Right atrium auricular region (tissue), 2 donors: Measurements from ENCODE around the gene TOP3B. TPM values are rescaled to one million over a fixed set of nuclear protein-coding genes. Genes with fewer than 3 reads are reported as not detected.

ENCODE experiments used
- DNase-seq: peaks from one replicate; pipeline ENCODE4 v3.0.0-alpha.2; 2019; ENCODE audit warnings: low spot score
- H3K27ac ChIP-seq, 2 donors: fragments of 200-600 bp; sonication (generic); 1 replicate in 1 of 2; 2 replicates in 1 of 2; pipeline ENCODE4 v1.5.1; 2016 to 2019
- H3K27me3 ChIP-seq, 2 donors: fragments of 200-600 bp; sonication (generic); one replicate each; pipeline versions ENCODE4 v1.5.1 to v1.6.0; 2017 to 2019
- H3K36me3 ChIP-seq: fragments of 200-600 bp; sonication (generic); one replicate; pipeline ENCODE4 v1.5.1; 2016
- H3K4me1 ChIP-seq, 2 donors: fragments of 200-600 bp; sonication (generic); one replicate each; pipeline versions ENCODE4 v1.5.1 to v1.6.0; 2017 to 2019
- H3K4me3 ChIP-seq, 2 donors: fragments of 200-600 bp; sonication (generic); 1 replicate in 1 of 2; 2 replicates in 1 of 2; pipeline ENCODE4 v1.5.1; 2017 to 2019; ENCODE audit warnings: mild to moderate bottlenecking in 1 of 2, moderate library complexity in 1 of 2
- H3K9me3 ChIP-seq, 2 donors: fragments of 200-600 bp; sonication (generic); one replicate each; pipeline ENCODE4 v1.5.1; 2019
- total RNA-seq, 2 donors: library from RNA; depleted of rRNA; stranded (reverse); fragments of >200 nt; gene quantifications; one replicate each; pipeline ENCODE4 v1.1.0, GENCODE V29; 2016
- TF ChIP-seq, protein P1 (sequence below), 2 donors: fragments of 200-600 bp; sonication (generic); IDR thresholded peaks; one replicate each; pipeline ENCODE4 v1.5.1; 2019; ENCODE audit warnings: antibody characterized with exemption in 2 of 2

Gene TOP3B
- total RNA-seq, 2 donors from 2014 or later = 11.5 to 12.3 TPM

DNA sequence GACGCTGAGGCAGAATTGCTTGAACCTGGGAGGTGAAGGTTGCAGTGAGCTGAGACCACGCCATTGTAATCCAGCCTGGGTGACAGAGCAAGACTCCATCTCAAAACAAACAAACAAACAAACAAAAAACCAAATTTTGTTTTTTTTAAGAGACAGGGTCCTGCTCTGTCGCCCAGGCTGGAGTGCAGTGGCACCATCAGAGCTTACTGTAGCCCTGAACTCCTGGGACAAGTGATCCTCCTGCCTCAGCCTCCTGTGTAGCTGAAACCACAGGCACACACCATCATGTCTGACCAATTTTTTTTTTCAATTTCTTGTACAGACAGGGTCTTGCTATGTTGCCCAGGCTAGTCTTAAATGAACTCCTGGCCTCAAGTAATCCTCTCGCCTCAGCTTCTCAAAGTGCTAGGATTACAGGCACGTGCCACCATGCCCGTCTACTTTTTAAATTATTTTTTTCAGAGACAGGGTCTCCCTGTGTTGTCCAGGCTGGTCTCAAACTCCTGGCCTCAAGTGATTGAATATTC lies 16.8 kb downstream of the TOP3B start:
- Histone ChIP-seq H3K27me3 (no peaks in the 10 kb centered on the region), H3K9me3 (no peaks in the 10 kb centered on the region), H3K36me3 (peaks cover 88% of the 10 kb centered on the region), H3K4me3 (no peak overlapping the region), H3K4me1 (no peaks in the 10 kb centered on the region), H3K27ac (no peak overlapping the region)
- TF ChIP-seq, protein P1, sequence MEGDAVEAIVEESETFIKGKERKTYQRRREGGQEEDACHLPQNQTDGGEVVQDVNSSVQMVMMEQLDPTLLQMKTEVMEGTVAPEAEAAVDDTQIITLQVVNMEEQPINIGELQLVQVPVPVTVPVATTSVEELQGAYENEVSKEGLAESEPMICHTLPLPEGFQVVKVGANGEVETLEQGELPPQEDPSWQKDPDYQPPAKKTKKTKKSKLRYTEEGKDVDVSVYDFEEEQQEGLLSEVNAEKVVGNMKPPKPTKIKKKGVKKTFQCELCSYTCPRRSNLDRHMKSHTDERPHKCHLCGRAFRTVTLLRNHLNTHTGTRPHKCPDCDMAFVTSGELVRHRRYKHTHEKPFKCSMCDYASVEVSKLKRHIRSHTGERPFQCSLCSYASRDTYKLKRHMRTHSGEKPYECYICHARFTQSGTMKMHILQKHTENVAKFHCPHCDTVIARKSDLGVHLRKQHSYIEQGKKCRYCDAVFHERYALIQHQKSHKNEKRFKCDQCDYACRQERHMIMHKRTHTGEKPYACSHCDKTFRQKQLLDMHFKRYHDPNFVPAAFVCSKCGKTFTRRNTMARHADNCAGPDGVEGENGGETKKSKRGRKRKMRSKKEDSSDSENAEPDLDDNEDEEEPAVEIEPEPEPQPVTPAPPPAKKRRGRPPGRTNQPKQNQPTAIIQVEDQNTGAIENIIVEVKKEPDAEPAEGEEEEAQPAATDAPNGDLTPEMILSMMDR (IDR thresholded peaks at IDR 0.05) = no peak
- DNase-seq = no peak

DNA sequence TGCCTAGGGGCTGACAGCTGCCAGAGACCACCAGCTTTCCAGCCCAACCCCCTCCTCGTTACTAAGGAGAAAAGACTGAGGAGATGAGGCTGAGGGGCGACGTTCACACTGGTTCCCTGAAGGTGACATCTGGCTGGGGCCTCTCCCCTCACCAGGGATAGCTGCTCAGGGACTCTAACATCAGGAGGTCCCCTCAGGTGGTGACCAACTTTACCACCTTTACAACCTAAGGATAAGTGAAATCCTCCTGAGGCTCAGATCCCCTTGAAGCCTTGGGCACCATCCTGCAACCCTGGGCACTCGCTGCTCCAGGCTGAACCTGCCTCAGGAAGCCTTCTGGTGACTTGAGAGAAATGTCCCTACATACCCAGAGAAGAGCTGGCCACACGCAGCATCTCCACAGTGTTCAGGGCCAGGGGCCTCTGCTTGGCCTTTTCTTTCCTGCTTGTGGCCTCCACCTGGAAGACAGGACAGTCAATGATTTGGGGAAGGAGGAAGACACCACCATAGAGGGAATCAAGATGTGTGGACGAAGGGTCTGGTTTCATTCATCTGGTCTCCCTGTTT lies 17.6 kb downstream of the TOP3B start:
- TF ChIP-seq, protein P1 (IDR thresholded peaks at IDR 0.05) = no peak
- H3K4me1 ChIP-seq = no peaks in the 10 kb centered on the region
- DNase-seq = no peak
- H3K36me3 ChIP-seq = peaks cover 83% of the 10 kb centered on the region
- H3K4me3 ChIP-seq = no peak overlapping the region
- H3K9me3 ChIP-seq = no peaks in the 10 kb centered on the region
- no peak overlapping the region for H3K27ac ChIP-seq
- H3K27me3 ChIP-seq = no peaks in the 10 kb centered on the region

DNA sequence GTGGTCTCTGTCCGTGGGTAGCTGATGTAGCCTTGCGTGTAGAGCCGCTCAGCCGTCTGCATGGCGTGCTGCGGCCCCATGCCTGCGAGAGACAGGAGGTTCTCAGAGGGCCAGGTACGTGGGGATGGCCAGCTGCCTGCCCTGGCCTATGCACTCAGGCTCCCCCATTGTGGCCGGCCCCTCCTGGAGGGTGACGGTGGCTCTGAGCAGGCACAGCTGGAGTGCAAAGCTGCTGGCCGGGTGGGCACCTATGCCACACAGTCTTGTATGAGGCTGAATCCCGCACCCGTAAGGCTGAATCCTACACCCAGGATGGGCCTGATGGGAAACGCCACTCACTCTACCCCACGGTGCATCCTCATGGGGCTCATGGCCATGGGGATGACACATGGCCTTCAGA lies 18.4 kb downstream of the TOP3B start:
- H3K4me3 ChIP-seq = no peak overlapping the region
- no peak for DNase-seq
- no peaks in the 10 kb centered on the region for H3K27me3 ChIP-seq
- TF ChIP-seq, protein P1 (IDR thresholded peaks at IDR 0.05) = no peak
- H3K27ac ChIP-seq = no peak overlapping the region
- peaks cover 78% of the 10 kb centered on the region for H3K36me3 ChIP-seq
- no peaks in the 10 kb centered on the region for H3K4me1 ChIP-seq
- no peaks in the 10 kb centered on the region for H3K9me3 ChIP-seq

DNA sequence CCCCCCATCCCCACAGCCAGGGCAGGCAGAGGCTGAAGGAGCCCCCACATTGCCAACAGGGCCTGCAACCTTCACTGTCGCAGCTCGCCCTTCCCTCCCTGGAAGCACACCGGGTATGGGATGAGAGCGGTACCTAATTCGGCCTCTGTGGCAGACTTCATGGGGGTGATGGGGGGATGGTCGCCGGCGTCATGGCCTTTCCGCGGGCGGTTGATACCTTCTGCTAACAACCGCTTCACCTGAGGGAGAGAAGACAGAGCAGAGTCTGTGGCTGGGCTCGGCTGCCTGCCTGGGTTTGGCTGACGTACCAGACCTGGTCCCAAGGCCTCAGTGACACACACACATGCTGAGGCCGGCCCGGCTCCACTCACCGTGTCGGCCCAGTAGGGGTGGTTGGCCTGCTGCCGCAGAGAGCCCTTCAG lies 18.8 kb downstream of the TOP3B start:
- Histone ChIP-seq H3K36me3 (peaks cover 78% of the 10 kb centered on the region), H3K9me3 (no peaks in the 10 kb centered on the region)

DNA sequence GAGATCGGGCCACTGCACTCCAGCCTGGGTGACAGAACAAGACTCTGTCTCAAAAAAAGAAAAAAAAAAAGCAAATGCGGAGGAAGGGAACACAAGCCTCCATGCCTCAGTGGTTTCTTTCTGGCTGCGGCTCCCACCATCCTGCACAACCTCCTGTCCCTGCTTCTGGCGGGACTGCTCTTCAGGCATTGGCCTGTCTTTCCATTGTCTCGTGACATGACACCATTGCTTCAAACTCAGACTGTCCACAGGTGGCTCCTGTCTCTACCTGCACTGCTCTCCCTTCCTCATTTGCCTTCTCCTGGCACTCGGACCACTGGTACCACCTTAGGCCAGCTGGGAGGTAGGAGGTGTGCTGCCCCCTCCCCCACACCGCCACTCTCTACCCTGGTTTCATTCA lies 19.3 kb downstream of the TOP3B start:
- Histone ChIP-seq H3K27ac (no peak overlapping the region), H3K4me3 (no peak overlapping the region), H3K4me1 (no peaks in the 10 kb centered on the region), H3K9me3 (no peaks in the 10 kb centered on the region), H3K27me3 (no peaks in the 10 kb centered on the region), H3K36me3 (peaks cover 78% of the 10 kb centered on the region)
- DNase-seq = no peak
- TF ChIP-seq, protein P1 (IDR thresholded peaks at IDR 0.05) = no peak

More for the DNA sequence above, 18.8 kb downstream of the TOP3B start:
- no peak overlapping the region for H3K4me3 ChIP-seq
- no peak for DNase-seq
- no peak overlapping the region for H3K27ac ChIP-seq
- no peaks in the 10 kb centered on the region for H3K4me1 ChIP-seq
- TF ChIP-seq, protein P1 (IDR thresholded peaks at IDR 0.05) = no peak
- H3K27me3 ChIP-seq = no peaks in the 10 kb centered on the region

DNA sequence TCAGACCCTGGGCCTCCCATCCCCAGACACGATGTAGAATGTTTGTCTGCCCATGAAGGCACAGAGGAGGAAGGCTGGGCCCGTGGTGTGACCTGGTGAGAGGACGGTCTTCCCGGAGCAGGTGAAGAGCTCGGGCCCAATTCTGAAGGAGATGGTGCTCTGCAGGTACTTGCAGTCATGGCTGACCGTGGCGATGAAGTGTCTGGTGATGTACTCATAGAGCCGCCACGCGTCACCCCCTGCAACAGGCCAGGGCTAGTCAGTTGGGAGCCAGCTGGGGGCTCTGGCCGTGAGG lies 20.0 kb downstream of the TOP3B start:
- no peaks in the 10 kb centered on the region for H3K27me3 ChIP-seq
- no peak overlapping the region for H3K27ac ChIP-seq
- peaks cover 71% of the 10 kb centered on the region for H3K36me3 ChIP-seq
- TF ChIP-seq, protein P1 (IDR thresholded peaks at IDR 0.05) = no peak
- H3K4me3 ChIP-seq = no peak overlapping the region
- DNase-seq = no peak
- H3K4me1 ChIP-seq = no peaks in the 10 kb centered on the region
- no peaks in the 10 kb centered on the region for H3K9me3 ChIP-seq
